ENCODE results near the gene MOB3A. TPM values are rescaled to one million over a fixed set of nuclear protein-coding genes. Genes with fewer than 3 reads are reported as not detected.

The MOB3A gene
- total and polyA plus RNA-seq, 5 donors from 2014 or later: 73.6 to 131 (median 89.5) TPM

DNA sequence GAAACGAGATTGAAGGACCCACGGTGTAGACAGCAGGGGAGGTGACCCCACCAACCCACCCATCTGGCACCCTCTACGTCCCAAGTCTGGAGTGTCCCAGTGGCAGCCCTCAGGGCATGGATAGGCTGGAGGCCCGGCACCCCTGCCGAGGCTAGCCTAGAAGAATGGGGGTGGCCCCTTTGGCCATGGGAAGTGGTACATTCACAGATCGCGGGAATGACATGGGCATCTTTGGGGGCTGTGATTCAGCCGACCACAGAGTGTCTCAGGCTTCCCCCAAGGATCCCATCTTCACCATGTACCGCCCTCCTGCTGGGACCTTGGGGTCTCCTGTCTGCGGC lies 33.8 kb downstream of the MOB3A start:
- peak overlapping the region; percentile 51 for H3K4me3 ChIP-seq (ENCODE audit: low read depth, low read length)
- H3K27ac ChIP-seq (ENCODE audit: insufficient read depth, low read length, poor library complexity, severe bottlenecking): peak overlapping the region; percentile 99
- no peak for DNase-seq
- Mint-ChIP-seq H3K4me1 (peaks cover 0 to 39% (median 12%) of the 10 kb centered on the region in 4 donors), H3K36me3 (no peaks in the 10 kb centered on the region), H3K27me3 (peaks cover 4% of the 10 kb centered on the region), H3K9me3 (no peaks in the 10 kb centered on the region), H3K27ac (peak overlapping the region; percentile 74 to 98 (median 96)), H3K4me3 (peak overlapping the region; percentile 32 to 94 (median 89))
- no peaks in the 10 kb centered on the region for H3K36me3 ChIP-seq (ENCODE audit: control insufficient read depth, insufficient read depth, low read length)
- H3K4me1 ChIP-seq (ENCODE audit: control insufficient read depth, insufficient read depth, low read length, poor library complexity, severe bottlenecking): peaks cover 48% of the 10 kb centered on the region
- no peaks in the 10 kb centered on the region for H3K27me3 ChIP-seq (ENCODE audit: control insufficient read depth, insufficient read depth, low read length)
- no peaks in the 10 kb centered on the region for H3K9me3 ChIP-seq (ENCODE audit: control insufficient read depth in 2 of 2, low read length in 2 of 2)
- ATAC-seq (ENCODE audit: low read depth in 2 of 2): no peak

- ATAC-seq (ENCODE audit: low read depth in 2 of 2) (peak; percentile 93 to 94), DNase-seq (peak; percentile 99 to 100 (median 99))
- Histone ChIP-seq H3K36me3 (ENCODE audit: control insufficient read depth, insufficient read depth, low read length) (no peaks in the 10 kb centered on the region), H3K4me1 (ENCODE audit: control insufficient read depth, insufficient read depth, low read length, poor library complexity, severe bottlenecking) (peaks cover 54% of the 10 kb centered on the region), H3K27me3 (ENCODE audit: control insufficient read depth, insufficient read depth, low read length) (no peaks in the 10 kb centered on the region), H3K4me3 (ENCODE audit: low read depth, low read length) (peak overlapping the region; percentile 51), H3K9me3 (ENCODE audit: control insufficient read depth in 2 of 2, low read length in 2 of 2) (no peaks in the 10 kb centered on the region), H3K27ac (ENCODE audit: insufficient read depth, low read length, poor library complexity, severe bottlenecking) (peak overlapping the region; percentile 99)
- Mint-ChIP-seq H3K4me1 (peaks cover 0 to 45% (median 12%) of the 10 kb centered on the region in 4 donors), H3K27me3 (peaks cover 4% of the 10 kb centered on the region), H3K27ac (peak overlapping the region; percentile 93 to 98 (median 96)), H3K4me3 (peak overlapping the region; percentile 93 to 98 (median 95)), H3K36me3 (no peaks in the 10 kb centered on the region), H3K9me3 (no peaks in the 10 kb centered on the region)
Measured at GRCh38 chr19:2061495-2062388, 34.4 kb downstream of the MOB3A start.

DNA sequence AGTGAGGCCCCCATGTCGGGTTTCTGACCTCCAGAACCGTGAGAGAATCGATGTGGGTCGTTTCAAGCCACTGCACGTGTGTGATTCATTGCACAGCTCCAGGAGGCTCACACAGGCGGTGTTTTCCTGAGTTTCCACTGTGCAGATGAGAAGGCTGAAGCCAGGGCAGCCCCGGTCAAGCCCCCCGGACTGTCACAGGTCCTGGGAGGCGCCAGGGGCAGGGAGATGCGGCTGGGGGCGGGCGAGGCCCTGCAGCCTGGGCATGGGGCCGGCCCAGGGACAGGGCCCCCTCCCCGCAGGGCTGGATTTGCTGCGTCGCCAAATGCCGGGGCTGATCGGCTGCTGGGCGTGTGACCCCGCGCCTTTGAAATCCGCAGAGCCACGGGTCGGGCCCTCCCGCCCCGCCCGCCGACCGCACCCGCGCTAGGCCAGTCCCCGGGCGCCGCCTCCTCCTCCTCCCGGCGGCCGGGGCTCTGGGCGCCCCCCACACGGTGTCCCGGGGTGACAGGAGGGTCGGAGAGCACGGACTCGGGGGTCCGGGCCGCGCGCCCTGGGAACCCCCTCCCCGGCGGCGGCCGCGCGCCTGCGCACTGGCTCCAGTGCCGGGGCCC lies 35.1 kb downstream of the MOB3A start:
- no peaks in the 10 kb centered on the region for H3K9me3 ChIP-seq (ENCODE audit: control insufficient read depth in 2 of 2, low read length in 2 of 2)
- H3K27me3 Mint-ChIP-seq: peaks cover 4% of the 10 kb centered on the region
- H3K4me1 Mint-ChIP-seq: peaks cover 0 to 50% (median 12%) of the 10 kb centered on the region in 4 donors
- no peaks in the 10 kb centered on the region for H3K36me3 Mint-ChIP-seq
- DNase-seq (peak in 1 of 3 donors; percentile 84), ATAC-seq (ENCODE audit: low read depth in 2 of 2) (peak; percentile 35 to 49)
- no peaks in the 10 kb centered on the region for H3K36me3 ChIP-seq (ENCODE audit: control insufficient read depth, insufficient read depth, low read length)
- H3K27ac ChIP-seq (ENCODE audit: insufficient read depth, low read length, poor library complexity, severe bottlenecking): peak overlapping the region; percentile 99
- peak overlapping the region; percentile 68 for H3K4me3 ChIP-seq (ENCODE audit: low read depth, low read length)
- H3K9me3 Mint-ChIP-seq: no peaks in the 10 kb centered on the region
- peak overlapping the region; percentile 89 to 98 (median 95) for H3K4me3 Mint-ChIP-seq
- no peaks in the 10 kb centered on the region for H3K27me3 ChIP-seq (ENCODE audit: control insufficient read depth, insufficient read depth, low read length)
- peak overlapping the region; percentile 96 to 98 (median 97) for H3K27ac Mint-ChIP-seq
- H3K4me1 ChIP-seq (ENCODE audit: control insufficient read depth, insufficient read depth, low read length, poor library complexity, severe bottlenecking): peaks cover 61% of the 10 kb centered on the region

- Histone ChIP-seq H3K4me1 (ENCODE audit: control insufficient read depth, insufficient read depth, low read length, poor library complexity, severe bottlenecking) (peaks cover 71% of the 10 kb centered on the region), H3K9me3 (ENCODE audit: control insufficient read depth in 2 of 2, low read length in 2 of 2) (no peaks in the 10 kb centered on the region), H3K27me3 (ENCODE audit: control insufficient read depth, insufficient read depth, low read length) (no peaks in the 10 kb centered on the region), H3K4me3 (ENCODE audit: low read depth, low read length) (no peak overlapping the region), H3K27ac (ENCODE audit: insufficient read depth, low read length, poor library complexity, severe bottlenecking) (peak overlapping the region; percentile 99), H3K36me3 (ENCODE audit: control insufficient read depth, insufficient read depth, low read length) (no peaks in the 10 kb centered on the region)
- peak overlapping the region; percentile 96 to 98 (median 97) for H3K27ac Mint-ChIP-seq
- peaks cover 4% of the 10 kb centered on the region for H3K27me3 Mint-ChIP-seq
- no peaks in the 10 kb centered on the region for H3K36me3 Mint-ChIP-seq
- no peaks in the 10 kb centered on the region for H3K9me3 Mint-ChIP-seq
- peak overlapping the region; percentile 89 to 94 (median 91) for H3K4me3 Mint-ChIP-seq
- ATAC-seq (ENCODE audit: low read depth in 2 of 2) (no peak), DNase-seq (no peak)
- H3K4me1 Mint-ChIP-seq: peaks cover 0 to 62% (median 15%) of the 10 kb centered on the region in 4 donors
Measured at GRCh38 chr19:2059422-2060201, 36.5 kb downstream of the MOB3A start.

DNA sequence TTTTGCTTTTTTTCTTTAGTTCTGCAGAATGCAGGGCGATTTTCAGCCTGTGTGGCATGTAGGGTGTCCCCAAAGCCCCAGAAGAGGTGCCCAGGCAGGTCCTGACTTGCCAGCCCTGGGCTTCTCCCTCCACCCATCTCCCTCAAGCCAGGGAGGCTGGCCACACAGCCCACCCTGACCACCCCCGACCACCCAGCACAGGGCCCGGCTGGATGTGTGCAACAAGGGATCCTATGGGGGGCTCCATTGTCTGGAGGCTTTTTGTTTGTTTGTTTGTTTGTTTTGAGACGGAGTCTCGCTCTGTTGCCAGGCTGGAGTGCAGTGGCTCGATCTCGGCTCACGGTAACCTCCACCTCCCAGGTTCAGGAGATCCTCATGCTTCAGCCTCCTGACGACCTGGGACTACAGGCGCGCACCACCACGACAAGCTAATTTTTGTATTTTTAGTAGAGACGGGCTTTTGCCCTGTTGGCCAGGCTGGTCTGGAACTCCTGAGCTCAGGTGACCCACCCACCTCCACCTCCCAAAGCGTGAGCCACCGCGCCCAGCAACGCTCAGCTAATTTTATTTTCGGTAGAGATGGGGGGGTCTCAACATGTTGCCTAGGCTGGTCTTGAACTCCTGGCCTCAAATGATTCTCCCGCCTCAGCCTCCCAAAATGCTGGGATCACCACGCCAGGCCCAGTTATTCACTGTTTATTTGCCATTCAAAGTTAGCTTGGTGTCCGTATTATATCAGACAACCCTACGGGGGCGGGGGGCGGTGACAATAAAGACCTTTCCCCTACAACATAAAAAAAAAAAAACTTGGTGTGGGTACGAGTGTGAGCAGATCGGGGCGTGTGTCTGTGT lies 37.3 kb downstream of the MOB3A start:
- H3K4me3 Mint-ChIP-seq: peak overlapping the region in 3 of 4 donors; percentile 66 to 77 (median 75)
- H3K27me3 Mint-ChIP-seq: peaks cover 4% of the 10 kb centered on the region
- no peaks in the 10 kb centered on the region for H3K9me3 Mint-ChIP-seq
- H3K27ac Mint-ChIP-seq: peak overlapping the region in 2 of 3 donors; percentile 85 to 87
- Histone ChIP-seq H3K27ac (ENCODE audit: insufficient read depth, low read length, poor library complexity, severe bottlenecking) (peak overlapping the region; percentile 99), H3K27me3 (ENCODE audit: control insufficient read depth, insufficient read depth, low read length) (no peaks in the 10 kb centered on the region), H3K4me3 (ENCODE audit: low read depth, low read length) (no peak overlapping the region), H3K9me3 (ENCODE audit: control insufficient read depth in 2 of 2, low read length in 2 of 2) (no peaks in the 10 kb centered on the region), H3K4me1 (ENCODE audit: control insufficient read depth, insufficient read depth, low read length, poor library complexity, severe bottlenecking) (peaks cover 71% of the 10 kb centered on the region), H3K36me3 (ENCODE audit: control insufficient read depth, insufficient read depth, low read length) (no peaks in the 10 kb centered on the region)
- peaks cover 0 to 66% (median 15%) of the 10 kb centered on the region in 4 donors for H3K4me1 Mint-ChIP-seq
- no peaks in the 10 kb centered on the region for H3K36me3 Mint-ChIP-seq
- no peak for DNase-seq
- no peak for ATAC-seq (ENCODE audit: low read depth in 2 of 2)

GRCh38 chr19:2057484-2058469 lies 38.3 kb downstream of the MOB3A start:
- peaks cover 4% of the 10 kb centered on the region for H3K27me3 Mint-ChIP-seq
- peak overlapping the region; percentile 99 for H3K27ac ChIP-seq (ENCODE audit: insufficient read depth, low read length, poor library complexity, severe bottlenecking)
- peaks cover 71% of the 10 kb centered on the region for H3K4me1 ChIP-seq (ENCODE audit: control insufficient read depth, insufficient read depth, low read length, poor library complexity, severe bottlenecking)

More at GRCh38 chr19:2057484-2058469, 38.3 kb downstream of the MOB3A start:
- no peaks in the 10 kb centered on the region for H3K9me3 ChIP-seq (ENCODE audit: control insufficient read depth in 2 of 2, low read length in 2 of 2)
- ATAC-seq (ENCODE audit: low read depth in 2 of 2) (no peak), DNase-seq (no peak)
- Mint-ChIP-seq H3K4me1 (peaks cover 0 to 68% (median 15%) of the 10 kb centered on the region in 4 donors), H3K27ac (peak overlapping the region; percentile 29 to 83 (median 71)), H3K4me3 (peak overlapping the region; percentile 2 to 77 (median 70)), H3K36me3 (no peaks in the 10 kb centered on the region), H3K9me3 (no peaks in the 10 kb centered on the region)
- H3K4me3 ChIP-seq (ENCODE audit: low read depth, low read length): no peak overlapping the region
- no peaks in the 10 kb centered on the region for H3K27me3 ChIP-seq (ENCODE audit: control insufficient read depth, insufficient read depth, low read length)
- no peaks in the 10 kb centered on the region for H3K36me3 ChIP-seq (ENCODE audit: control insufficient read depth, insufficient read depth, low read length)

All from CD4-positive, CD25-positive, alpha-beta regulatory T cell (primary cell).